GM10248 (cell line): Measurements from ENCODE around the gene RASL12.

Experiments
- CTCF ChIA-PET: fragments of 300-600 bp; sonication (Branson Sonifier 250); formaldehyde crosslinking; extraction: SDS; loops from one replicate; lab custom pipeline; 2021; ENCODE audit warnings: antibody characterized with exemption; lab: Yijun Ruan, JAX
- POLR2A ChIA-PET: fragments of 350-650 bp; sonication (Branson Sonifier 250); formaldehyde crosslinking; extraction: SDS; loops from one replicate; lab custom pipeline; 2020; ENCODE audit warnings: antibody characterized with exemption; lab: Yijun Ruan, JAX
- DNase-seq: peaks from one replicate; pipeline ENCODE4 v3.0.0; 2012; ENCODE audit errors: extremely low spot score
- TF ChIP-seq, protein P1 (sequence below): IDR thresholded peaks from 2 replicates; pipeline ENCODE4 v1.5.1; 2012; ENCODE audit warnings: mild to moderate bottlenecking, low read depth; ENCODE audit errors: extremely low read depth, missing control alignments, control extremely low read depth

RASL12 gene

DNA sequence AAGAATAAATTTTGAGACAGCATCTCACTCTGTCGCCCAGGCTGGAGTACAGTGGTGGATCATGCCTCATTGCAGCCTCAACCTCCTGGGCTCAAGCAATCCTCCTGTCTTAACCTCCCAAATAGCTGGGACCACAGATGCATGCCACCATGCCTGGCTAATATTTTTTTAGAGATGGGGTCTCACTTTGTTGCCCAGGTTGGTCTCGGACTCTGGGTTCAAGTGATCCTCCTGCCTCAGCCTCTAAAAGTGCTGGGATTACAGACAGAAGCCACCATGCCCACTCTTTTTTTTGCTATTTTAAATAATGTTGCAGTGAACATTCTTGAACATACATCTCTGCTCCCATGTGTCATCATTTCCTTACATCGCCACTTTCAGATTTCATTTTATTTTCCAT is 29.4 kb downstream of the RASL12 start:
- TF ChIP-seq, protein P1, sequence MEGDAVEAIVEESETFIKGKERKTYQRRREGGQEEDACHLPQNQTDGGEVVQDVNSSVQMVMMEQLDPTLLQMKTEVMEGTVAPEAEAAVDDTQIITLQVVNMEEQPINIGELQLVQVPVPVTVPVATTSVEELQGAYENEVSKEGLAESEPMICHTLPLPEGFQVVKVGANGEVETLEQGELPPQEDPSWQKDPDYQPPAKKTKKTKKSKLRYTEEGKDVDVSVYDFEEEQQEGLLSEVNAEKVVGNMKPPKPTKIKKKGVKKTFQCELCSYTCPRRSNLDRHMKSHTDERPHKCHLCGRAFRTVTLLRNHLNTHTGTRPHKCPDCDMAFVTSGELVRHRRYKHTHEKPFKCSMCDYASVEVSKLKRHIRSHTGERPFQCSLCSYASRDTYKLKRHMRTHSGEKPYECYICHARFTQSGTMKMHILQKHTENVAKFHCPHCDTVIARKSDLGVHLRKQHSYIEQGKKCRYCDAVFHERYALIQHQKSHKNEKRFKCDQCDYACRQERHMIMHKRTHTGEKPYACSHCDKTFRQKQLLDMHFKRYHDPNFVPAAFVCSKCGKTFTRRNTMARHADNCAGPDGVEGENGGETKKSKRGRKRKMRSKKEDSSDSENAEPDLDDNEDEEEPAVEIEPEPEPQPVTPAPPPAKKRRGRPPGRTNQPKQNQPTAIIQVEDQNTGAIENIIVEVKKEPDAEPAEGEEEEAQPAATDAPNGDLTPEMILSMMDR = no peak
- CTCF ChIA-PET = interaction anchor here (2.5 kb wide), 1 partner anchor 13 kb away, joined by 12 read pairs; no protein-coding TSS in a partner anchor
- DNase-seq = no peak
- POLR2A ChIA-PET = interaction anchor here (0.6 kb wide), 1 partner anchor 76 kb away, joined by 3 read pairs; no protein-coding TSS in a partner anchor

DNA sequence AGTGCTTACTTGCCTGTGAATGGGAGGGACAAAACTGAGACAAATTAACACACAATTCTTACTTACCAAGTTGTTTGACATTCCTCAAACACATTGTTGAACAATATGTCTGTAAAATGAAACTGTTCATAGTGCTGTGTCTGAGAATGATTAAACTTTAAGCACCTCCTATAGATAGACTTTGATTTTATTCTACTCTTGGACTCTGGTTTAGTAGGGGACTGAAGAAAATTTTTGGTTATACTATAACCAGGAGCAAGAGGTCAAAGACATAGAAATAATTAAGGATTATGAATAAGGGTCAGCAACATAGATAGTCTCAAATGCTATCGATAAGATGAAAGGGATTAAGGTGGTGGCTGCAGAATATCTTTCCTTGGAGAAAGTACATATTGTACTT is 30.5 kb downstream of the RASL12 start:
- TF ChIP-seq, protein P1 = no peak
- ChIA-PET POLR2A (no interaction called here), CTCF (no interaction called here)
- no peak for DNase-seq

DNA sequence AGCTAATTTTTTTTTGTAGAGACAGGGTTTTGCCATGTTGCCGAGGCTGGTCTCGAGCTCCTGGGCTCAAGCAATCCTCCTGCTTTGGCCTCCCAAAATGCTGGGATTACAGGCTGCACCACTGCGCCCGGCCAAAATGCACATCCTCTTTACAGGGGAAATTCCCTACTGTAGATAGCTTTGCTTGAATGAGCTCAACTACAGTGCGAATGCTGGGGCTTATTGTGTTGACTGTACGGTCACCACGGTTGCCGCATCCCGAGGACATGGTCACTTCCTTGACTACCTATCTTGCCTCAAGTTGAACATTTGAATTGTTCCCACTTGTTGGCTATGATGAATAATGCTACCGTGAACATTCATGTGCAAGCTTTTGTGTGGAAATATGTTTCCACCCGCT is 33.1 kb downstream of the RASL12 start:
- TF ChIP-seq, protein P1 = no peak
- no peak for DNase-seq
- CTCF ChIA-PET = interaction anchor here (0.8 to 2.5 kb wide), 12 partner anchors 9 to 237 kb away, joined by 3 to 22 read pairs (median 5); partner anchors contain the start of gene KBTBD13
- POLR2A ChIA-PET = interaction anchor here (1.0 to 2.6 kb wide), 2 partner anchors 263 to 270 kb away, joined by 5 to 9 read pairs; partner anchors contain the start of gene RNU5B-1

DNA sequence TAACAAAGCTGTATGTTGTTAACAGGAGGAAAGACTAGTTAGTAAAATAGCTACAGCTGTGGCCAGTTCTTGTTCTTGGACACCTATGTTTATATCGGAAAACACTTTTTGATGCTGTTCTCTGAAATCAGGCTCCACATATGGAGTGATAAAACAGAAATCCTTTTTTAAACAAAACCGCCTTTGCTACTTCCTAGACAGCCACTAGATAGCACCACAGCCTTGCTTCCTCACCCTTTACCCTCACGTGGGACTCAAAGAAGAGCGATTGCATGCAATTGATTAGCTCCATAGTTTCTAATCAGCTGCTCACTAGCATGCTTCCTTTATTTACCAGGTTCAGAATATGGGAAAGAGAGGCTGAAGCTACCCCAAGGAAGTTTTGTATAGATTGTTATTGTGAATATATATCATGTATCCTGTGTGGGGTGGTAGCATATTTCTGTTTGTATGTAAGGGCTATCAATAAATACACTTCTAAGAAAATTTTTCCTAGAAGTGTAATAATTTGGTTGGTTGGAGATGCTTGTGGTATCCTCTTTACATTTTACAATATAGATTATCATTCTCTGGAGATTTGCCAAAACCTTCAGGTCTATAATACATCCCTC is 34.0 kb downstream of the RASL12 start:
- ChIA-PET POLR2A (interaction anchor here (1.0 to 2.6 kb wide), 2 partner anchors 264 to 271 kb away, joined by 5 to 9 read pairs; partner anchors contain the start of gene RNU5B-1), CTCF (interaction anchor here (0.6 to 2.5 kb wide), 27 partner anchors 9 to 367 kb away, joined by 3 to 22 read pairs (median 4); partner anchors contain the start of genes KBTBD13, PARP16, RNU5B-1 and SPG21)

DNA sequence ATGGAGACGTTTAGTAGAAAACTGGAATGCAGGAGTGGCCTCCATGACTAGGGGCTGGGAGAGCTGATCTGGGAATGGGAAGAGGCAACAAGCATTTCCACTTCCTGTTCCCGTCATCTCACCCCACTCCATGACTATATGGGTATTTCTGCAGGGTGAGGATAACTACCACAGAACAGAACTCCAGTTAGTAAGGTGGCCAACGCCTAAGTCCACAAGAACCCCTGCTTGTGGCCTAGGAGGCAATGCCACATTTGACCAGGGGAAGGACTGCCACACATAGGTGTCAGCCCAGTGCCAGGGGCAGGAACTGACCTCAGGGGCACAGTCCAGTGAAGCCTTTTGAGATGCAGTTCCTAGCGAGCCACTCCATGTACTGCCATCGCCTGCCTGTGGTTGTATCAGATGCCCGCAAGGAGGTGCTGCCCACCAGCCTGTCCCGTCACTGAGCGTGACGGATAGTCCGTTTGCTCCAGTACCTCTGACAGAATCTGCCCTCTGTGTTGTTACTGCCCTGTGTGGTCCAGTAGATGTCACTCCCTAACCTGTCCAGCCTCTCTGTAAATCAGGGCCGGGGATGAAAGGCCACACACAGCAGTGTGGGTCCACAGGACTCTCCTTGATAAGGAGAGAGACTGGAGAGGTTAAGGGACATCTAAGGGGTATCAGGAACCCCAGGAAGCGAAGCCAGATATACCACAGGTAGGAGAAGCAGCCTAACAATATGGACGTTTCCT is 34.8 kb downstream of the RASL12 start:
- TF ChIP-seq, protein P1 = peak; percentile 50
- CTCF ChIA-PET = interaction anchor here (0.9 to 2.5 kb wide), 17 partner anchors 9 to 368 kb away, joined by 3 to 22 read pairs (median 4); partner anchors contain the start of genes KBTBD13 and SPG21
- POLR2A ChIA-PET = interaction anchor here (2.6 kb wide), 1 partner anchor 272 kb away, joined by 9 read pairs; the partner anchor contains the start of gene RNU5B-1
- DNase-seq = no peak

More for the DNA sequence above, 34.0 kb downstream of the RASL12 start:
- peak; percentile 60 for DNase-seq
- TF ChIP-seq, protein P1 = peak; percentile 69

DNA sequence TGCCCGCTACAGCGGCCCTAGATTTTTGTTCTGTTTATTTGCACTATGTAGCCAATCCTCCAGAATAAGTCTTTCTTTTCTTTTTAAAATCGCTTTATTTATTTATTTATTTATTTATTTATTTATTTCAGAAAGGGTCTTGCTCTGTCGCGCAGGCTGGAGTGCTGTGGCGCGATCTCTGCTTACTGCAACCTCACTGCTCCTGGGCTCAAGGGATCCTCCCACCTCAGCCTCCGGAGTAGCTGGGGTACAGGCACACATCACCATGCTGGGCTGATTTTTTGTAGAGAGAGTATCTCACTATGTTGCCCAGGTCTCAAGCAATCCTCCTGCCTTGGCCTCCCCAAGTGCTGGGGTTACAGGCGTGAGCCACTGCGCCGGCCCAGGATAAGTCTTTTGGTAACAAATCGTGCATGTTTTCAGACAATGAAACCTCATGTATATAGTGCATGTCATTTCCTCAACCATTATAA is 38.0 kb downstream of the RASL12 start:
- no peak for DNase-seq
- TF ChIP-seq, protein P1 = no peak
- ChIA-PET CTCF (no interaction called here), POLR2A (no interaction called here)
